Cardiac muscle cell (in vitro differentiated cells and primary cell): ENCODE measurements around the gene PLSCR4. TPM values are rescaled to one million over a fixed set of nuclear protein-coding genes. Genes with fewer than 3 reads are reported as not detected.

Experiments used
- DNase-seq, 2 donors: peaks; one replicate each; pipeline versions ENCODE4 v3.0.0 to v3.0.0-alpha.2; 2010 to 2017; ENCODE audit warnings: low read depth in 1 of 2, low spot score in 1 of 2
- H3K27ac ChIP-seq: fragments of 200-600 bp; sonication (generic); 2 replicates; pipeline ENCODE4 v1.5.1; 2016
- H3K27me3 ChIP-seq: fragments of 200-600 bp; sonication (generic); 2 replicates; pipeline ENCODE4 v1.6.0; 2016; ENCODE audit warnings: control low read depth
- H3K36me3 ChIP-seq: fragments of 200-600 bp; sonication (generic); 2 replicates; pipeline ENCODE4 v1.5.1; 2016; ENCODE audit warnings: control low read depth
- H3K4me1 ChIP-seq: fragments of 200-600 bp; sonication (generic); 2 replicates; pipeline ENCODE4 v1.8.1; 2017; ENCODE audit warnings: low read depth, mild to moderate bottlenecking, mixed run types
- H3K4me3 ChIP-seq: fragments of 200-600 bp; sonication (generic); 2 replicates; pipeline ENCODE4 v1.5.1; 2016; ENCODE audit warnings: mild to moderate bottlenecking
- H3K9me3 ChIP-seq: fragments of 200-600 bp; sonication (generic); 2 replicates; pipeline ENCODE4 v1.5.1; 2017; ENCODE audit warnings: low read depth, mild to moderate bottlenecking, control low read depth
- polyA plus RNA-seq: library from polyadenylated mRNA; unstranded; fragments of >200 nt; fragmentation: Nextera tagmentation; extraction: Ambion mirVana; gene quantifications from 2 replicates; pipeline ENCODE4 v1.2.1, GENCODE V29; 2016
- total RNA-seq: library from RNA; depleted of rRNA; stranded (reverse); fragments of >200 nt; gene quantifications from 2 replicates; pipeline ENCODE4 v1.2.3, GENCODE V29; 2016
- TF ChIP-seq, protein P1 (sequence below): IDR thresholded peaks from 2 replicates; pipeline ENCODE4 v1.5.1; 2012; ENCODE audit warnings: low read depth, mild to moderate bottlenecking, low read length

Gene PLSCR4
- total and polyA plus RNA-seq, 2 experiments from 2014 or later, result 1.2 to 1.3 TPM

DNA sequence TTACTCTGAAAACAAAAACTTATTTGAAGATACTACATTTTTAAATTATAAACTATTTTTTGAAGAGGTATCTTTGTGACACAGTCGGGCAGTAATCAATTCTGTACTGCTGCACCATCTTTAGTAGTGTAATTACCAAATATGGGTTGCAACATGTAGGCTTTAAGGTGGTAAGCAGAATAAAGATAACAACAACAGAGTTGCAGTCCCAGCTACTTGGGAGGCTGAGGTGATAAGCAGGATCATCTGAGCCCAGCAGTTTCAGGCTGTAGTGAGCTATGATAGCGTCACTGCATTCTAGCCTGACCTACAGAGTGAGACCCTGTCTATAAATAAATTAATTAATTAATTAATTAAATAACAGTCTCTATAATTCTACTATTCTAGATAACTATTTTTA lies 95.9 kb downstream of the PLSCR4 start:
- DNase-seq, result peak in 1 of 2 donors; percentile 45
- Histone ChIP-seq H3K4me3 (peak overlapping the region; percentile 7), H3K4me1 (peaks cover 69% of the 10 kb centered on the region), H3K36me3 (peaks cover 3% of the 10 kb centered on the region), H3K27ac (peak overlapping the region; percentile 82), H3K27me3 (no peaks in the 10 kb centered on the region), H3K9me3 (no peaks in the 10 kb centered on the region)
- TF ChIP-seq, protein P1, sequence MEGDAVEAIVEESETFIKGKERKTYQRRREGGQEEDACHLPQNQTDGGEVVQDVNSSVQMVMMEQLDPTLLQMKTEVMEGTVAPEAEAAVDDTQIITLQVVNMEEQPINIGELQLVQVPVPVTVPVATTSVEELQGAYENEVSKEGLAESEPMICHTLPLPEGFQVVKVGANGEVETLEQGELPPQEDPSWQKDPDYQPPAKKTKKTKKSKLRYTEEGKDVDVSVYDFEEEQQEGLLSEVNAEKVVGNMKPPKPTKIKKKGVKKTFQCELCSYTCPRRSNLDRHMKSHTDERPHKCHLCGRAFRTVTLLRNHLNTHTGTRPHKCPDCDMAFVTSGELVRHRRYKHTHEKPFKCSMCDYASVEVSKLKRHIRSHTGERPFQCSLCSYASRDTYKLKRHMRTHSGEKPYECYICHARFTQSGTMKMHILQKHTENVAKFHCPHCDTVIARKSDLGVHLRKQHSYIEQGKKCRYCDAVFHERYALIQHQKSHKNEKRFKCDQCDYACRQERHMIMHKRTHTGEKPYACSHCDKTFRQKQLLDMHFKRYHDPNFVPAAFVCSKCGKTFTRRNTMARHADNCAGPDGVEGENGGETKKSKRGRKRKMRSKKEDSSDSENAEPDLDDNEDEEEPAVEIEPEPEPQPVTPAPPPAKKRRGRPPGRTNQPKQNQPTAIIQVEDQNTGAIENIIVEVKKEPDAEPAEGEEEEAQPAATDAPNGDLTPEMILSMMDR, result no peak

DNA sequence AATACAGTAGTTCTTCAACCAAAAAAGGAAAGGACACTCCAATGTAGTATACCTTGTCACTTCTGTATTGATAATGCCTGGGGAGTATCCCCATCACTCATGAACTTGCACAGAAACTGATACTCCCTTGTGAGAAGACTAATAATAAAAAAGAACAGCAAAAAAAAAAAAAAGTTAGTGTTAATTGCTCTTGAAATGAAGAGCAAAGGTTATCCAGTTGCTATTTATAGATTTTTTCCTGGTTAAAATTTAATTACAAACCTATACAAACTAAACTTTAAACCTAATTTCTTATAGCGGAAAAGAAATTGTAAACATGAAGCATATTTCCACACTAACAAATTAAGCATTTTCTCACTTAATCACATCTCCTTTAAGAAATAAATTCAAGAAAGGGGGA lies 96.6 kb downstream of the PLSCR4 start:
- no peaks in the 10 kb centered on the region for H3K27me3 ChIP-seq
- peak overlapping the region; percentile 7 for H3K4me3 ChIP-seq
- TF ChIP-seq, protein P1, result no peak
- H3K27ac ChIP-seq, result peak overlapping the region; percentile 82
- DNase-seq, result no peak
- H3K36me3 ChIP-seq, result peaks cover 3% of the 10 kb centered on the region
- H3K9me3 ChIP-seq, result no peaks in the 10 kb centered on the region
- peaks cover 76% of the 10 kb centered on the region for H3K4me1 ChIP-seq

DNA sequence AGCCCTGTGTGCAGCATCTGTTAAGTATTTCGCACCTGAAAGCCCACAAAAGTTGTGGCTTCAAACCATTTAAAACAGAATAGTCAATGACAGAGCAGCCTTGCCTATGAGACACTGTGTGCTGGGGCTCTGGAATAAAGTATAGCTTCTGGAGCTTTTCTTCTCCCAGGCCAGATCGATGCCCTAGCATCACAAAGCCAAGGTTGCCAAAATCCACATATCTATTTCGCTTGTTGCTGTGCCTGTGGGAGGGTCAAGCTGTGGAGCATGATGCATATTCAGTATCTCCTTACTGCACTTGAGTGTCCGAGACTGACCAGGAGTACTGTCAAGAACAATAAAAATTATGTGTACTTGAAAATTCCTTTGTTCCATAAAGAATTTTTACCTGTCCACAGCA lies 97.5 kb downstream of the PLSCR4 start:
- no peaks in the 10 kb centered on the region for H3K27me3 ChIP-seq
- no peaks in the 10 kb centered on the region for H3K9me3 ChIP-seq
- peak overlapping the region; percentile 82 for H3K27ac ChIP-seq
- H3K36me3 ChIP-seq, result peaks cover 3% of the 10 kb centered on the region
- peaks cover 78% of the 10 kb centered on the region for H3K4me1 ChIP-seq
- H3K4me3 ChIP-seq, result peak overlapping the region; percentile 7
- TF ChIP-seq, protein P1, result no peak
- DNase-seq, result no peak

DNA sequence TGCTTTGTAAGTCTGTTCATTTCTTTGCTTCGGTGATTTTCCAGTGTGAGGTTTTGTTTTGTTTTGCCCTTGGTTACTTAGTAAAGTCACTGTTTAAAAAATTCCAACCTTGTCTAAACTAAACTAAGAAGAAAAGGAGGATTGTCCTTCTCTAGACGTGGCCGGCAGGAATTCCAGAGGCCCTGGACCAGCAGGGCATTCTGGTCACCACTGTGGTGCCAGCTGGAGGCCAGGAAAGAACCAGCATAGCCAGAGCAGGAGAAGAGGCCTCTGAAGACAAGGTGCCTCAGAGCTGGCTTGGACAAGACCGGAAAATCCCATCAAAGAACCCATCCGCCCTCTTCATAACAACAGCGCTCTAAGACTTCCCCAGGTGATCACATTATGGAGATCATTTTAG lies 98.1 kb downstream of the PLSCR4 start:
- no peak for DNase-seq
- TF ChIP-seq, protein P1, result no peak
- H3K36me3 ChIP-seq, result peaks cover 3% of the 10 kb centered on the region
- no peaks in the 10 kb centered on the region for H3K27me3 ChIP-seq
- no peaks in the 10 kb centered on the region for H3K9me3 ChIP-seq
- H3K4me3 ChIP-seq, result no peak overlapping the region
- H3K4me1 ChIP-seq, result peaks cover 77% of the 10 kb centered on the region
- H3K27ac ChIP-seq, result peak overlapping the region; percentile 82

DNA sequence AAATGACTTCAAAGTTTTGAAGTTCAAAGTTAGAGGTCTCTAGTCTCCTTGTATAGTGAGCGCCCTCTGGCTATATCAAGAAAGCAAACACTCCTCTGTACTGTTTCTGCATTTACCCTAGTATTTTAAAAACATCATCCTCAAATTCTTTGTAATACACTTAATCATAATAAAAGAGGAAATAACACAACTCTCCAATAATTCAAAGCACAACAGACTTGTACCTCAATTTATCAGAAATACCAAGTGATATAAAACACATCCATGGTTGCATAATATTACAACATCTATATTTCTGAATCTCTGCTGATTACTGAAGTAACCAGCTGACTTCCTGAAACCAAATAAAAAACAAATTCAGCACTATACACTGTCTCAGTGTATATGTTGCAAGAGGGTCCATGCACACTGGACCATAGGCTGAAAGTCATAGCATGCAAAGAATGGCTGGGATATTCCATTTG lies 102.4 kb downstream of the PLSCR4 start:
- peak in 1 of 2 donors; percentile 68 for DNase-seq
- Histone ChIP-seq H3K4me1 (peaks cover 65% of the 10 kb centered on the region), H3K36me3 (peaks cover 3% of the 10 kb centered on the region), H3K4me3 (no peak overlapping the region), H3K27me3 (no peaks in the 10 kb centered on the region), H3K27ac (peak overlapping the region; percentile 27), H3K9me3 (no peaks in the 10 kb centered on the region)
- TF ChIP-seq, protein P1, result peak; percentile 47
